ENCODE results near the gene STAT5B.
A peak's percentile ranks its signal among the peaks of the same experiment; 100 is the strongest.

Gene STAT5B

GRCh38 chr17:42312285-42313130 is 36.3 kb upstream of the STAT5B start:
- H3K27me3 ChIP-seq (replicated peaks; ENCODE audit: control insufficient read depth, insufficient read depth, low read length): no peaks in the 10 kb centered on the region
- TF ChIP-seq CTCF (IDR thresholded peaks at IDR 0.05; ENCODE audit: insufficient read depth, low read length, poor library complexity, severe bottlenecking): peak; percentile 74
- DNase-seq (ENCODE audit: extremely low read depth, insufficient read length): peak; percentile 72
- peaks cover 29% of the 10 kb centered on the region for H3K36me3 ChIP-seq (ENCODE audit: control insufficient read depth, insufficient read depth, low read length)
- H3K4me3 ChIP-seq (replicated peaks; ENCODE audit: low read depth, low read length): no peak overlapping the region

- Histone ChIP-seq H3K4me3 (replicated peaks; ENCODE audit: low read depth, low read length) (no peak overlapping the region), H3K36me3 (ENCODE audit: control insufficient read depth, insufficient read depth, low read length) (peaks cover 29% of the 10 kb centered on the region), H3K27me3 (replicated peaks; ENCODE audit: control insufficient read depth, insufficient read depth, low read length) (no peaks in the 10 kb centered on the region)
- TF ChIP-seq CTCF (IDR thresholded peaks at IDR 0.05; ENCODE audit: insufficient read depth, low read length, poor library complexity, severe bottlenecking): no peak
- DNase-seq (ENCODE audit: extremely low read depth, insufficient read length): no peak
Observed at GRCh38 chr17:42312035-42312284, 35.8 kb upstream of the STAT5B start.

- Histone ChIP-seq H3K36me3 (ENCODE audit: control insufficient read depth, insufficient read depth, low read length) (peaks cover 27% of the 10 kb centered on the region), H3K27me3 (replicated peaks; ENCODE audit: control insufficient read depth, insufficient read depth, low read length) (no peaks in the 10 kb centered on the region), H3K4me3 (replicated peaks; ENCODE audit: low read depth, low read length) (no peak overlapping the region)
- DNase-seq (ENCODE audit: extremely low read depth, insufficient read length): no peak
- TF ChIP-seq CTCF (IDR thresholded peaks at IDR 0.05; ENCODE audit: insufficient read depth, low read length, poor library complexity, severe bottlenecking): no peak
Observed at GRCh38 chr17:42311240-42312034, 35.2 kb upstream of the STAT5B start.

GRCh38 chr17:42310787-42311215 is 34.6 kb upstream of the STAT5B start:
- H3K36me3 ChIP-seq (ENCODE audit: control insufficient read depth, insufficient read depth, low read length): peaks cover 28% of the 10 kb centered on the region
- no peak for TF ChIP-seq CTCF (IDR thresholded peaks at IDR 0.05; ENCODE audit: insufficient read depth, low read length, poor library complexity, severe bottlenecking)
- H3K27me3 ChIP-seq (replicated peaks; ENCODE audit: control insufficient read depth, insufficient read depth, low read length): no peaks in the 10 kb centered on the region
- no peak overlapping the region for H3K4me3 ChIP-seq (replicated peaks; ENCODE audit: low read depth, low read length)
- no peak for DNase-seq (ENCODE audit: extremely low read depth, insufficient read length)

- H3K36me3 ChIP-seq (ENCODE audit: control insufficient read depth, insufficient read depth, low read length): peaks cover 31% of the 10 kb centered on the region
- no peak for DNase-seq (ENCODE audit: extremely low read depth, insufficient read length)
Observed at GRCh38 chr17:42309986-42310786, 34.0 kb upstream of the STAT5B start.

More at GRCh38 chr17:42309986-42310786, 34.0 kb upstream of the STAT5B start:
- no peak overlapping the region for H3K4me3 ChIP-seq (replicated peaks; ENCODE audit: low read depth, low read length)
- no peaks in the 10 kb centered on the region for H3K27me3 ChIP-seq (replicated peaks; ENCODE audit: control insufficient read depth, insufficient read depth, low read length)
- no peak for TF ChIP-seq CTCF (IDR thresholded peaks at IDR 0.05; ENCODE audit: insufficient read depth, low read length, poor library complexity, severe bottlenecking)

Measured in GM06990 (cell line).